Measurements from ENCODE around the gene AP1M1.

AP1M1 gene

GRCh38 chr19:16208847-16209665 lies 11.3 kb downstream of the AP1M1 start:
- H3K4me3 ChIP-seq (ENCODE audit: low read depth, low read length): no peak overlapping the region
- H3K27ac ChIP-seq: no peak overlapping the region
- no peaks in the 10 kb centered on the region for H3K27me3 ChIP-seq (ENCODE audit: control insufficient read depth, insufficient read depth, low read length)
- H3K9me3 ChIP-seq (ENCODE audit: control insufficient read depth, low read length): no peaks in the 10 kb centered on the region
- no peak for TF ChIP-seq CTCF (IDR thresholded peaks at IDR 0.05)
- H3K9ac ChIP-seq: no peak overlapping the region
- peaks cover 32% of the 10 kb centered on the region for H3K79me2 ChIP-seq
- no peaks in the 10 kb centered on the region for H3K4me1 ChIP-seq
- no peaks in the 10 kb centered on the region for H3K36me3 ChIP-seq (ENCODE audit: control insufficient read depth, insufficient read depth, low read length)
- no peak overlapping the region for H2AFZ ChIP-seq
- no peak overlapping the region for H3K4me2 ChIP-seq (ENCODE audit: low read length)

- Histone ChIP-seq H3K4me1 (no peaks in the 10 kb centered on the region), H3K9ac (no peak overlapping the region), H3K9me3 (ENCODE audit: control insufficient read depth, low read length) (no peaks in the 10 kb centered on the region), H3K27ac (no peak overlapping the region), H3K4me2 (ENCODE audit: low read length) (no peak overlapping the region), H3K79me2 (peaks cover 32% of the 10 kb centered on the region), H2AFZ (no peak overlapping the region), H3K36me3 (ENCODE audit: control insufficient read depth, insufficient read depth, low read length) (no peaks in the 10 kb centered on the region), H3K4me3 (ENCODE audit: low read depth, low read length) (no peak overlapping the region), H3K27me3 (ENCODE audit: control insufficient read depth, insufficient read depth, low read length) (no peaks in the 10 kb centered on the region)
- no peak for TF ChIP-seq CTCF (IDR thresholded peaks at IDR 0.05)
Observed at GRCh38 chr19:16210168-16210567, 12.5 kb downstream of the AP1M1 start.

GRCh38 chr19:16213076-16213475 lies 15.4 kb downstream of the AP1M1 start:
- Histone ChIP-seq H2AFZ (no peak overlapping the region), H3K36me3 (ENCODE audit: control insufficient read depth, insufficient read depth, low read length) (no peaks in the 10 kb centered on the region), H3K27ac (no peak overlapping the region), H3K9me3 (ENCODE audit: control insufficient read depth, low read length) (no peaks in the 10 kb centered on the region), H3K27me3 (ENCODE audit: control insufficient read depth, insufficient read depth, low read length) (no peaks in the 10 kb centered on the region), H3K79me2 (peaks cover 30% of the 10 kb centered on the region), H3K4me2 (ENCODE audit: low read length) (no peak overlapping the region), H3K4me1 (no peaks in the 10 kb centered on the region), H3K9ac (no peak overlapping the region), H3K4me3 (ENCODE audit: low read depth, low read length) (no peak overlapping the region)
- TF ChIP-seq CTCF (IDR thresholded peaks at IDR 0.05): no peak

- no peaks in the 10 kb centered on the region for H3K9me3 ChIP-seq (ENCODE audit: control insufficient read depth, low read length)
- no peak overlapping the region for H3K4me3 ChIP-seq (ENCODE audit: low read depth, low read length)
- H3K4me2 ChIP-seq (ENCODE audit: low read length): no peak overlapping the region
- no peak overlapping the region for H3K9ac ChIP-seq
- H2AFZ ChIP-seq: no peak overlapping the region
- no peaks in the 10 kb centered on the region for H3K4me1 ChIP-seq
- peaks cover 14% of the 10 kb centered on the region for H3K79me2 ChIP-seq
- no peak overlapping the region for H3K27ac ChIP-seq
- no peaks in the 10 kb centered on the region for H3K27me3 ChIP-seq (ENCODE audit: control insufficient read depth, insufficient read depth, low read length)
- H3K36me3 ChIP-seq (ENCODE audit: control insufficient read depth, insufficient read depth, low read length): no peaks in the 10 kb centered on the region
- no peak for TF ChIP-seq CTCF (IDR thresholded peaks at IDR 0.05)
Observed at GRCh38 chr19:16216744-16217670, 19.3 kb downstream of the AP1M1 start.

Data from parathyroid adenoma (tissue), 2 donors.